Panc1 (cell line): ENCODE measurements around the gene GPR55.

Experiments used
- CTCF ChIP-seq: fragments of 450-650 bp; IDR thresholded peaks from 2 replicates; pipeline ENCODE4 v1.5.1; 2017; ENCODE audit warnings: mild to moderate bottlenecking
- POLR2AphosphoS5 ChIP-seq: IDR thresholded peaks from 2 replicates; pipeline ENCODE4 v1.6.1; 2012; ENCODE audit warnings: mild to moderate bottlenecking, low read depth, low read length, moderate library complexity

GRCh38 chr2:230935130-230935430 lies 10.0 kb upstream of the GPR55 start:
- TF ChIP-seq CTCF (no peak), POLR2AphosphoS5 (no peak)
